Astrocyte of the spinal cord (primary cell): ENCODE measurements around the gene NR1H4.

ENCODE experiments used
- DNase-seq: peaks from one replicate; pipeline ENCODE4 v3.0.0; 2011; ENCODE audit warnings: low read depth, low spot score
- H3K4me3 ChIP-seq: 2 replicates; pipeline ENCODE4 v1.5.1; 2011; ENCODE audit warnings: low read depth, mild to moderate bottlenecking, low read length, moderate library complexity
- in situ Hi-C: cut with HindIII; loops from 2 replicates; pipeline ENCODE4 v1.10.0; 2017; ENCODE audit warnings: low sequenced_read_pairs
- TF ChIP-seq, protein P1 (sequence below): IDR thresholded peaks from 2 replicates; pipeline ENCODE4 v1.5.1; 2012; ENCODE audit warnings: low read depth, mild to moderate bottlenecking, low read length, inconsistent platforms

NR1H4 gene

DNA sequence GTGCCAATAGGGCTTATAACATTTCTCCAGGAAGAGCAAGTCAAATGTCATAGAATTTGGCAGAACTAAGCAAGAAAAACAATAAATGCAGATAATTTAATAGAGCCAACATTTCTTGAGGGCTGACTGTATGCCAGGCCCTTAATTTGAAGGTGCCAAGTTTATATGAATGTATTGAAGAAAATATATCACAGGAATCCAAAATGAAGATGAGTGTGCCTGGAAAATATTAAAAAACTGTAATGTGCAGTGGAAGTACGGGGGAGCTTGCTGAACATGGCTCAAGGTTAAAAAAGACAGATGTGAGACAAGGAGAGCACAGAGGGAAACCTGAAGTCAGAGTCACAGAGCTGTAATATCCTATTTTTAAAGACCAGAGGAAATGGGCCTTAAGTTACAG, 16.4 kb downstream of the NR1H4 start:
- in situ Hi-C loops: no loop called here
- TF ChIP-seq, protein P1, sequence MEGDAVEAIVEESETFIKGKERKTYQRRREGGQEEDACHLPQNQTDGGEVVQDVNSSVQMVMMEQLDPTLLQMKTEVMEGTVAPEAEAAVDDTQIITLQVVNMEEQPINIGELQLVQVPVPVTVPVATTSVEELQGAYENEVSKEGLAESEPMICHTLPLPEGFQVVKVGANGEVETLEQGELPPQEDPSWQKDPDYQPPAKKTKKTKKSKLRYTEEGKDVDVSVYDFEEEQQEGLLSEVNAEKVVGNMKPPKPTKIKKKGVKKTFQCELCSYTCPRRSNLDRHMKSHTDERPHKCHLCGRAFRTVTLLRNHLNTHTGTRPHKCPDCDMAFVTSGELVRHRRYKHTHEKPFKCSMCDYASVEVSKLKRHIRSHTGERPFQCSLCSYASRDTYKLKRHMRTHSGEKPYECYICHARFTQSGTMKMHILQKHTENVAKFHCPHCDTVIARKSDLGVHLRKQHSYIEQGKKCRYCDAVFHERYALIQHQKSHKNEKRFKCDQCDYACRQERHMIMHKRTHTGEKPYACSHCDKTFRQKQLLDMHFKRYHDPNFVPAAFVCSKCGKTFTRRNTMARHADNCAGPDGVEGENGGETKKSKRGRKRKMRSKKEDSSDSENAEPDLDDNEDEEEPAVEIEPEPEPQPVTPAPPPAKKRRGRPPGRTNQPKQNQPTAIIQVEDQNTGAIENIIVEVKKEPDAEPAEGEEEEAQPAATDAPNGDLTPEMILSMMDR: no peak
- H3K4me3 ChIP-seq: no peak overlapping the region
- DNase-seq: no peak

DNA sequence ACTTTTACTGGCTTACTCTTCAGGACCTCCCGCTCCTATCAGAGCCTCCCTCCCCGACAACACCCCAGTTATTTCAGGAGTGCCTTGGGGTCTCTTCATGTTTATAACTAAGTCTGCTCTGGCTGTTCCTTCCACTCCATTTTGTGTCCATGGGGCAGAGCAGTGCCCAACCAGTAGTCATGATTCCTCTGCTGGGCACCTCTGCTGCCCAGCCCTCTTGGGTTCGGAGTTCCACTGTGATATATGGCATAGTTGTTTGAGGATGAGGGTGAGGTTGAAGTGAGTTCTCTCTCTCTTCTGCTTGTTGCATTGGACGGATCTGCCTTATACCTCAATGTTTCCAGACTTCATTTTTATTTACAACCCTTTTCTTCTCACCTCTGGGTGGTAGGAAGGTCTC, 17.4 kb downstream of the NR1H4 start:
- in situ Hi-C loops: no loop called here
- DNase-seq: no peak
- TF ChIP-seq, protein P1: no peak
- no peak overlapping the region for H3K4me3 ChIP-seq

DNA sequence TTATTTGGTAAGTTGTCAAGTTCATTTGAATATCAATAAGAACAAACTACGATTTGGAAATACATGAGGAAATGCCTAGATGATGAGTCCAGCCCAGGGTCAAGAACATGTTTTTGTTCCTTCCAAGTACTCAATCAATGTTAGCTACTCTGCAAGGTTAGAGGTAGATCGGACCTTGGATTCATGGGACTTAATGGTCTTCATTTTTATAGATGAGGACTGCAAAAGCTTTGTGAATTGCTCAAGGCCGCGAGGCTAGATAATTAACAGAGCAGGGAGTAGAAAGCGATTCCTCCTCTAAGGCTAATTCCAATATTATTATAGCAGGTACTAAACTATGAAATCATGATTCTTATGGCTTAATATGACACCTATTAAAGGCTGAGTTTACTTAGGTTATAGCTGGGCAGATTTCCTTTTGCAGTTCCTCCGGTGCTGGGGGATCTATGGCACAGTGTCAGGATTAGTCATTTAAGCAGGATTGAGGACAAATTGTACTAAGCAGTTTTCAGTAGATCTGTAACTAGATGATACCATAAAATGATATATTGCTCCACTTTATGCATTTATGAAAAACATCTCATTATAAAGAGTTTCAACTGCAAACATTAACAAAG, 19.8 kb downstream of the NR1H4 start:
- TF ChIP-seq, protein P1: no peak
- no peak overlapping the region for H3K4me3 ChIP-seq
- DNase-seq: no peak
- in situ Hi-C loops: no loop called here

DNA sequence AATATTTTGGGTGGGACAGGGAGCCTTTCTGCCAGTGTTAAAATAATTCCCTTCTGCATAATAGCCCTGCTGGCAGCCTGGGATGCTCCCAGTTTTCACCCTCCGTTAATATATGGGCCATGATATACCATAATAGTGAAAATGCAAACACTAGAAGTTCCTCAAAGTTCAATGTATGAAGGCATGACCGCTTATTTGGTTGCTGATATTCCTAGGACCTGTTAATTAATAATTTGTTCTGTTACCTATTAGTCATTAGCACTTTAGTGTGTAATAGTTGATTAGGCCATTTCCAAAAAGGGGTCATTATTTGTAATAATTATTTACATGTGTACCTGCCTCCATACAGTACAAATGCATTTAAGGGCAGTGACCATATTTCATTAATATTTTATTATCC, 20.4 kb downstream of the NR1H4 start:
- in situ Hi-C loops: no loop called here
- DNase-seq: no peak
- H3K4me3 ChIP-seq: no peak overlapping the region
- TF ChIP-seq, protein P1: no peak

DNA sequence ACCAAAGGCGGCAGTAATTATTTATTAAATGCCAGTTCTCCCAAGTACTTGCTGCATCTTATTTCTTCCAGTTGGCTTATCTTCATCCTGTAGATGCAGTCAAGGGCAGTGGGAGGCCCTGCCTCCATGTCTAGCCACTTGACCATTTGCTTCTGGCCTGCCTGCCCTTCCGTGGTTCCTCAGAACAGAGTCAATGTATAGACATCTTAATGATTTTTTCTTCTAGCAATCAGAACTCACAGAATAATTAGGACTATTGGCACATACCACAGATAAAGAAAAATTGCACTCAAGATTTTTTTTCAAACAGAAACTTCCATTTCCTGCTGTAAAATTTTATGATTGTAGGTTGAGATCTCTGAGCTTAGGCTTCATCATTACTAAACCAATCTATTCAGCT, 20.9 kb downstream of the NR1H4 start:
- DNase-seq: no peak
- in situ Hi-C loops: no loop called here
- H3K4me3 ChIP-seq: no peak overlapping the region
- TF ChIP-seq, protein P1: no peak

DNA sequence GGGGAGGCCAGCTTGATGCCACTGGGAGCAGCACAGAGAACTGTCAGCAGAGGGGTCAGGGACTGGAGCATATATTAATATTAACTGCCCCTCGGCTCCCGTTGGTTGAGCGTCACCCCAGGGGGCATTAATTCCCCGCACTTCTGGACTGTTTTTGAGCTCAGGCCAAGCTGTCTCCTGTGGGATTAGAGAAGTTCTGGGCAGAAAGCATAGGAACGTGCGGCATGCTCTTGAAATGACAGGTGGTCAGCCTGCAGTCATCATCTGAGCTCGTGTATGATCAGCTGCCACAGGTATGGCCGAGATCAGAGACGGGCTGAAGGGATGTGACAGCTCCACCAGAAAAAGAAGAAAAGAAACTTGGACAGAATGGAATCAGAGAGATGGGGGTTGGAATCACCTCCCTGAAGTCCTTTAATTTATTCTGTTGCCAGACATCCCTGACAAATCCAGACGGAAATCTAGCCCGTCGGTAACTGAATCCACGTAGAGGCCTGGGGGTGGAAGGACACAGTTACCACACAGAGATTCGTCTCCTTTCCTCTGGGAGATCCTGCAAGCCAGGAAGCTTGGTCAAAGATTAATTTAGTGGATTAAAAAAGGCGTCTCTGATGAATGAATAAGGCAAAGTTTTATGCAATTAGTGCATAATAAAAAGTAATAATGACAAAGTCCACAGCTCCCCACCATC, 23.6 kb downstream of the NR1H4 start:
- H3K4me3 ChIP-seq: no peak overlapping the region
- in situ Hi-C loops: no loop called here
- TF ChIP-seq, protein P1: no peak
- DNase-seq: no peak
